ENCODE measurements around the gene NMT1. TPM values are rescaled to one million over a fixed set of nuclear protein-coding genes. Genes with fewer than 3 reads are reported as not detected.
A peak's percentile ranks its signal among the peaks of the same experiment; 100 is the strongest.

The NMT1 gene
- total and polyA plus RNA-seq, 7 experiments from 2014 or later = 37.5 to 136 (median 84.2) TPM

DNA sequence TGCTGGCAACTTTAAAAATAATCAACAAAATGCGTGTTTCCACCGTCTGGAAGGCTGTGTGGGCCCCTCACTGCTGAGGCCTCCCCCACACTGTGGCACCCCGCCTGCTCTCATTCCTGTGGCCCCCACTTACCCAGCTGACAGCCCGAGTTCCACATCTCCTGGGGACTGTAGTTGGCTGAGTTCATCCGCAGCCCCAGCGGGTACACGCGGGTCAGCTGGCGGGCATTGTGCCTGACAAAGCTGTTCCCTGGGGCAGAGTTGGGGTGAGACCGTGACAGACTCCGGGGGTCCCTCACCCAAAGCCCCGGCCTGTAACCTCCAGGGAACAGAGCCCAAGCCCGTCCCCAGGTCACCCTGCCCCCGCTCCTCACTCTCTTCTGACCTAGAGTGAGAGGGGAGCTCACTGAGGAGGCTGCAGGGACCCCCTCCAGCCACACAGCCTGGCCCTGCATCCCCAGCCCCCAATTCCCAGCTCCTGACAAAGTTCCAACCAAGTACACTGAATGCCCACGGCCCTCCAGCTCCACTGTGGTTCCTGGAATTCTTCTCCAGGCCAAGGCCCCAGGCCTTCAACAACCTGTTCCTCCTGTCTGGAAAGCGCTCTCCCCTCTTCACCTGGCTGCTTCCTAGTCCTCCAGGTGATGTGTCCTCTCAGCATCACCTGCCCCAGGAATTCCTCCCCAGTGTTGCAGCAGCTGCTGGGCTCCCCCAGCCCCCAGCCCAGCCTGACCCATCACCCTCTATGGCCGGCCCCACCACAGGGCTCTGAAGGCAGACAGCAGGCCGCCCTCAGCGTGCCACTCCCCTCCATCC, 53.2 kb downstream of the NMT1 start:
- DNase-seq (no peak), ATAC-seq (no peak)
- Histone ChIP-seq H3K27me3 (ENCODE audit: control insufficient read depth in 2 of 2, insufficient read depth in 2 of 2, low read length in 2 of 2) (no peaks in the 10 kb centered on the region), H3K9me3 (ENCODE audit: control insufficient read depth in 2 of 3, low read length in 3 of 3) (no peaks in the 10 kb centered on the region), H3K36me3 (ENCODE audit: control insufficient read depth in 2 of 3, insufficient read depth in 3 of 3, low read length in 3 of 3) (no peaks in the 10 kb centered on the region), H3K4me1 (ENCODE audit: control insufficient read depth in 2 of 2, insufficient read depth in 2 of 2, low read length in 2 of 2) (no peaks in the 10 kb centered on the region), H3K4me3 (ENCODE audit: low read length) (no peak overlapping the region), H3K27ac (ENCODE audit: low read depth, low read length) (no peak overlapping the region)
- POLR2A ChIA-PET = no interaction called here
- Mint-ChIP-seq H3K4me1 (no peaks in the 10 kb centered on the region), H3K36me3 (no peaks in the 10 kb centered on the region), H3K9me3 (no peaks in the 10 kb centered on the region), H3K27ac (no peak overlapping the region), H3K27me3 (no peaks in the 10 kb centered on the region), H3K4me3 (no peak overlapping the region)
- intact Hi-C loops (cut with micrococcal nuclease) = no loop called here
- CTCF ChIA-PET = no interaction called here

DNA sequence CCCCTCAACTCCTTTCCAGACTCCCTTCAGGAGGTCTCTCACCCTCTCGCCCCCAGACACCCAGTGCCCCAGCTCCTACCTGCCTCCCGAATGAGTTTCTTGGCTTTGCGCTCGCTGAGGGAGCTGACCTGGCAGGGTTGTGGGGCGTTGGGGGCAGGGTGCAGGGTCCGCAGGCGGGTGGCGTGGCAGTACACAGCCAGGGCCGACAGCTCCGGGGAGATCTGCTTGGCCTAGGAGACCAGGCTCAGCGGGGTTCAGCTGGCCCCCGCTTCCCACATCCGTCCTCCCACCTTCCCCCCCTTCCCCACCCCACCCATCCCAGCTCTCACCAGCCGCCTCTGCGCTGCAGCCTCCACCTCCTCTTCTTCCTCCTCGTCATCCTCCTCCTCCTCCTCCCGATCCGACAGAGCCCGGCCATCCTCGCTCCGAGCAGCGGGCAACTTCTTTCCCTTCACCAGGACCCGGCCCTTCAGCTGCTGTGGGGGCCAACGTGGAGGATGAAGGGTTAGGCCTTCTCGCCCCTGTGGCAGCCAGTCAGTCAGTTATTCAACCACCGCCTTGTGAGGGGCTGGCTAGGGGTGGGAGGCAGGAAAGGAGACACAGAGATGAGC, 54.0 kb downstream of the NMT1 start:
- no peaks in the 10 kb centered on the region for H3K9me3 ChIP-seq (ENCODE audit: control insufficient read depth in 2 of 3, low read length in 3 of 3)
- CTCF ChIA-PET = interaction anchor here (1.1 kb wide), 1 partner anchor 20 kb away, joined by 3 read pairs; the partner anchor contains the start of gene ACBD4
- intact Hi-C loops (cut with micrococcal nuclease) = no loop called here

DNA sequence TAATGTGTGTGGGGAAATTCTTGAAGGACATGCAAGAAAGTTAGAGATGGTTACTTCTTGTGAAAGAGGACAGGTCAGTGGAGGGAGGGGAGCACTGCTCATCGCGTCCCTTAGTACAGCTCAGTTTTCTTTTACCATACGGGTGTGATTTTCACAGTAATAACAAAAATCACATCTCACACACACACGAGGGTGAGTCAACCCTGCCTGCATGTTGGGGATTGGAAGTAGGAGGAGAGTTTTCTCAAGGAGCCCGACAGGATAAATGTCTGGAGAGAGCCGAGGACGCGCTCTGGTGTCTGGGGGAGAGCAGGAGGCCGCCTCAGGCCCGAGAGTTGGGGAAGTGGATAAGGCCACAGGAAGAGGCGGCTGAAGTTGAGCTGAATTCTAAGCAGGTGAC, 54.8 kb downstream of the NMT1 start:
- H3K9me3 Mint-ChIP-seq = no peaks in the 10 kb centered on the region
- H3K27ac Mint-ChIP-seq = peak overlapping the region in 1 of 9 donors; percentile 60
- Histone ChIP-seq H3K4me3 (ENCODE audit: low read length) (no peak overlapping the region), H3K9me3 (ENCODE audit: control insufficient read depth in 2 of 3, low read length in 3 of 3) (no peaks in the 10 kb centered on the region), H3K27ac (ENCODE audit: low read depth, low read length) (no peak overlapping the region), H3K36me3 (ENCODE audit: control insufficient read depth in 2 of 3, insufficient read depth in 3 of 3, low read length in 3 of 3) (no peaks in the 10 kb centered on the region), H3K4me1 (ENCODE audit: control insufficient read depth in 2 of 2, insufficient read depth in 2 of 2, low read length in 2 of 2) (no peaks in the 10 kb centered on the region), H3K27me3 (ENCODE audit: control insufficient read depth in 2 of 2, insufficient read depth in 2 of 2, low read length in 2 of 2) (no peaks in the 10 kb centered on the region)
- DNase-seq (no peak), ATAC-seq (no peak)
- ChIA-PET POLR2A (no interaction called here), CTCF (interaction anchor here (1.1 kb wide), 1 partner anchor 19 kb away, joined by 3 read pairs; the partner anchor contains the start of gene ACBD4)
- intact Hi-C loops (cut with micrococcal nuclease) = no loop called here
- no peaks in the 10 kb centered on the region for H3K4me1 Mint-ChIP-seq
- no peaks in the 10 kb centered on the region for H3K27me3 Mint-ChIP-seq
- H3K4me3 Mint-ChIP-seq = no peak overlapping the region
- no peaks in the 10 kb centered on the region for H3K36me3 Mint-ChIP-seq

More for the DNA sequence above, 54.0 kb downstream of the NMT1 start:
- no peak for DNase-seq
- H3K4me3 ChIP-seq (ENCODE audit: low read length) = no peak overlapping the region
- POLR2A ChIA-PET = no interaction called here
- H3K36me3 ChIP-seq (ENCODE audit: control insufficient read depth in 2 of 3, insufficient read depth in 3 of 3, low read length in 3 of 3) = no peaks in the 10 kb centered on the region
- no peaks in the 10 kb centered on the region for H3K27me3 ChIP-seq (ENCODE audit: control insufficient read depth in 2 of 2, insufficient read depth in 2 of 2, low read length in 2 of 2)
- Mint-ChIP-seq H3K36me3 (no peaks in the 10 kb centered on the region), H3K4me3 (no peak overlapping the region), H3K4me1 (no peaks in the 10 kb centered on the region), H3K27me3 (no peaks in the 10 kb centered on the region), H3K27ac (no peak overlapping the region), H3K9me3 (no peaks in the 10 kb centered on the region)
- H3K27ac ChIP-seq (ENCODE audit: low read depth, low read length) = no peak overlapping the region
- no peaks in the 10 kb centered on the region for H3K4me1 ChIP-seq (ENCODE audit: control insufficient read depth in 2 of 2, insufficient read depth in 2 of 2, low read length in 2 of 2)
- ATAC-seq = no peak

DNA sequence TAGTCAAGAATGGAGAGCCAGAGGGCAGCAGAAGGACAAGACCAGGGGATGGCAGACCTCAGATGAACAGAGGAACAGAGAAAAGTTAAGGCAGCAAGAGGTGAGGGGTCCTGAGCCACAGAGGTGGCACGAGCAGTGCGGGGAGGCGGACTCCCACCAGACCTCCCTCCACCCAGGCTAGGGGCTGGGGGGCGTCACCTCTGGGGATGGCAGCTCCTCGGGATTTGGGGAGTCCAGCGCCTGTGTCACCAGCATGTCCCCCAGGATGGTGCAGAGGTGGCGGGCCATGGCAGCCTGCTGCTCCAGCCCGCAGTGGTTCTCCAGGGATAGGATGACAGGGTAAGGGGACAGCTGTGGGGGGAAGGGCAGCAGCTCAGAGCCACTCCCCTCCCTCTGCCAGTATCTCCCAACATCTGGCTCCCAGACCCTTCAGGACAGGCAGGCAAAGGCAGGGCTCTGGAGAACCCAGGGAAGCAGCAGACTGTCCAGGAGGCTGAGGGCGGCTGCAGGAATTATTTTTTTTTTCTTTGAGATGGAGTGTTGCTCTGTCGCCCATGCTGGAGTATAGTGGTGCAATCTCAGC, 55.4 kb downstream of the NMT1 start:
- peaks cover 0 to 2% (median 0%) of the 10 kb centered on the region in 7 donors for H3K4me1 Mint-ChIP-seq
- H3K36me3 Mint-ChIP-seq = no peaks in the 10 kb centered on the region
- intact Hi-C loops (cut with micrococcal nuclease) = no loop called here
- H3K27ac Mint-ChIP-seq = peak overlapping the region in 1 of 9 donors; percentile 8
- ATAC-seq (no peak), DNase-seq (no peak)
- no peak overlapping the region for H3K4me3 Mint-ChIP-seq
- Histone ChIP-seq H3K4me1 (ENCODE audit: control insufficient read depth in 2 of 2, insufficient read depth in 2 of 2, low read length in 2 of 2) (no peaks in the 10 kb centered on the region), H3K9me3 (ENCODE audit: control insufficient read depth in 2 of 3, low read length in 3 of 3) (no peaks in the 10 kb centered on the region), H3K36me3 (ENCODE audit: control insufficient read depth in 2 of 3, insufficient read depth in 3 of 3, low read length in 3 of 3) (no peaks in the 10 kb centered on the region), H3K4me3 (ENCODE audit: low read length) (no peak overlapping the region), H3K27ac (ENCODE audit: low read depth, low read length) (no peak overlapping the region), H3K27me3 (ENCODE audit: control insufficient read depth in 2 of 2, insufficient read depth in 2 of 2, low read length in 2 of 2) (no peaks in the 10 kb centered on the region)
- no peaks in the 10 kb centered on the region for H3K9me3 Mint-ChIP-seq
- CTCF ChIA-PET = interaction anchor here (0.5 to 0.6 kb wide), 2 partner anchors 62 to 134 kb away, joined by 3 to 4 read pairs; no protein-coding TSS in a partner anchor
- POLR2A ChIA-PET = interaction anchor here (0.6 kb wide), 1 partner anchor 108 kb away, joined by 3 read pairs; no protein-coding TSS in a partner anchor
- peaks cover 0 to 3% (median 2%) of the 10 kb centered on the region in 5 donors for H3K27me3 Mint-ChIP-seq

DNA sequence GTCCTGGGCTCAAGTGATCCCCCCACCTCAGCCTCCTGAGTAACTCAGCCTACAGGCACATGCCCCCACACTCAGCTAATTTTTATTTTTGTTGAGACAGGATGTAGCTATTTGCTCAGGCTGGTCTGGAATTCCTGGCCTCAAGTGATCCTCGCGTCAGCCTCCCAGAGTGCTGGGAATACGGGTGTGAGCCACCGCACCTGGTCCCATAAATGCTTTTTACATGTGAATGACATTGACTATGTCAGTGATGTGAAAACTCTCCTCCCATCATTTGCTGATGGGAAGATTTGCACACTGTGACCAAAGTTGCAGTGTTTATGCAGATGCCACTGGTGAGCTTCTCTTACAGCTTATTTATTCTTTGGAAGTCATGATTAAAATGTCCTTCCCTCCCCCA, 56.2 kb downstream of the NMT1 start:
- Histone ChIP-seq H3K4me1 (ENCODE audit: control insufficient read depth in 2 of 2, insufficient read depth in 2 of 2, low read length in 2 of 2) (no peaks in the 10 kb centered on the region), H3K9me3 (ENCODE audit: control insufficient read depth in 2 of 3, low read length in 3 of 3) (no peaks in the 10 kb centered on the region), H3K36me3 (ENCODE audit: control insufficient read depth in 2 of 3, insufficient read depth in 3 of 3, low read length in 3 of 3) (no peaks in the 10 kb centered on the region), H3K27ac (ENCODE audit: low read depth, low read length) (no peak overlapping the region), H3K27me3 (ENCODE audit: control insufficient read depth in 2 of 2, insufficient read depth in 2 of 2, low read length in 2 of 2) (no peaks in the 10 kb centered on the region), H3K4me3 (ENCODE audit: low read length) (no peak overlapping the region)
- DNase-seq = no peak
- H3K9me3 Mint-ChIP-seq = no peaks in the 10 kb centered on the region
- intact Hi-C loops (cut with micrococcal nuclease) = no loop called here
- ChIA-PET POLR2A (no interaction called here), CTCF (no interaction called here)
- no peak for ATAC-seq
- no peak overlapping the region for H3K4me3 Mint-ChIP-seq
- peaks cover 0 to 2% (median 0%) of the 10 kb centered on the region in 7 donors for H3K4me1 Mint-ChIP-seq
- no peak overlapping the region for H3K27ac Mint-ChIP-seq
- H3K36me3 Mint-ChIP-seq = no peaks in the 10 kb centered on the region
- H3K27me3 Mint-ChIP-seq = peaks cover 0 to 8% (median 6%) of the 10 kb centered on the region in 5 donors

DNA sequence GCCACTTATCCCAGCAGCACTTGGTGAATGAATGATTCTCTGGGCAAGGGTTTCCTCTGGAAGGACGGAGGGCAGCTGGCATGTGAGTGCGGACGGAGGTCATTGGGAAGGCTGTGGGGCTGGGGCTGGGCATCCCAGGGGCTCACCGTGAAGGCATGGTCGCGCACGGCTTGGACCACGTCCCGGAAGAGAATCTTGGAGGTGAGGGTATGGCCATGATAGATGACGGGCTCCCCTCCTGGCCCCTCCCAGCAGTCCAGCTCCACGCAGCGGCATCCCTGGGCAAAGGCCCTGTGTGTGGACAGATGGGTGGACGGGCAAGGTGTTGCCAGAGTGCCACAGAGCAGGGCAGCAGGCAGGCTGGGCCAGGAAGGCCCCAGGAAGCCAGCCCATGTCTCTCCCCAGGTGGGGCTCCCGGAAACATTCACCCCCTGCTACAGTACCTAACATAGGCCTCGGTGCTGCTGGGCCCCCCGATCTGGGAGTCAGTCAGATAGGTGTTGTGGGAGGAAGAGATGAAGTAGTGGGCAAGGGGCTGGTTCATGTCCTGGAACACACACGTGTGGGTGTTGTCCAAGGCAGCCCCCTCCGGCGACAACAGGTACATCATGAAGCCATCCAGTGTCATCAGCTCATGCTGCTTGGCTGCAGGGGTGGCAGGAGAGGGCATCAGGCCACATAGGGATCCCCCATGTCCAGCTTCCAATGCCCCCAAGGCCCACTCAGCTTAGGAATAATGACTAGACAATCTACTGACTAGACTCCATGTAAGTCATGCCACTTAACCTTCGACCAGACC, 56.9 kb downstream of the NMT1 start:
- ChIA-PET CTCF (interaction anchor here (0.6 kb wide), 1 partner anchor 132 kb away, joined by 3 read pairs; no protein-coding TSS in a partner anchor), POLR2A (no interaction called here)
- DNase-seq = no peak

More for the DNA sequence above, 56.9 kb downstream of the NMT1 start:
- no peaks in the 10 kb centered on the region for H3K36me3 Mint-ChIP-seq
- Histone ChIP-seq H3K4me1 (ENCODE audit: control insufficient read depth in 2 of 2, insufficient read depth in 2 of 2, low read length in 2 of 2) (no peaks in the 10 kb centered on the region), H3K27ac (ENCODE audit: low read depth, low read length) (no peak overlapping the region), H3K27me3 (ENCODE audit: control insufficient read depth in 2 of 2, insufficient read depth in 2 of 2, low read length in 2 of 2) (no peaks in the 10 kb centered on the region), H3K4me3 (ENCODE audit: low read length) (no peak overlapping the region), H3K36me3 (ENCODE audit: control insufficient read depth in 2 of 3, insufficient read depth in 3 of 3, low read length in 3 of 3) (no peaks in the 10 kb centered on the region), H3K9me3 (ENCODE audit: control insufficient read depth in 2 of 3, low read length in 3 of 3) (no peaks in the 10 kb centered on the region)
- peak overlapping the region in 1 of 9 donors; percentile 36 for H3K27ac Mint-ChIP-seq
- intact Hi-C loops (cut with micrococcal nuclease) = no loop called here
- no peak for ATAC-seq
- H3K9me3 Mint-ChIP-seq = no peaks in the 10 kb centered on the region
- H3K4me1 Mint-ChIP-seq = peaks cover 0 to 2% (median 0%) of the 10 kb centered on the region in 7 donors
- peaks cover 0 to 13% (median 6%) of the 10 kb centered on the region in 5 donors for H3K27me3 Mint-ChIP-seq
- no peak overlapping the region for H3K4me3 Mint-ChIP-seq

All from naive thymus-derived CD4-positive, alpha-beta T cell (primary cell).